KMS-11 (cell line): ENCODE results near the gene MCTP1.

ENCODE experiments used
- H2AFZ ChIP-seq: fragments of 200-600 bp; sonication (generic); 2 replicates; pipeline ENCODE4 v1.6.1; 2016; ENCODE audit warnings: antibody characterized with exemption, mixed run types, low read depth
- H3K27ac ChIP-seq: fragments of 200-600 bp; sonication (generic); 2 replicates; pipeline ENCODE4 v1.6.1; 2016; ENCODE audit warnings: mild to moderate bottlenecking, mixed run types
- H3K27me3 ChIP-seq: fragments of 200-600 bp; sonication (generic); 2 replicates; pipeline ENCODE4 v1.6.1; 2017; ENCODE audit warnings: mild to moderate bottlenecking, low read depth, mixed run types, moderate library complexity; ENCODE audit not compliant: insufficient read depth
- H3K36me3 ChIP-seq: fragments of 200-600 bp; sonication (generic); 2 replicates; pipeline ENCODE4 v1.6.1; 2017; ENCODE audit warnings: mild to moderate bottlenecking, mixed run types; ENCODE audit not compliant: insufficient read depth
- H3K4me1 ChIP-seq: fragments of 200-600 bp; sonication (generic); 2 replicates; pipeline ENCODE4 v1.6.1; 2016; ENCODE audit warnings: mild to moderate bottlenecking, low read depth, mixed run types; ENCODE audit not compliant: poor library complexity, severe bottlenecking
- H3K4me2 ChIP-seq: fragments of 200-600 bp; sonication (generic); 2 replicates; pipeline ENCODE4 v1.7.0; 2016; ENCODE audit warnings: mild to moderate bottlenecking, mixed run types
- H3K4me3 ChIP-seq: fragments of 200-600 bp; sonication (generic); IDR thresholded peaks from 2 replicates; pipeline ENCODE4 v1.6.1; 2017; ENCODE audit warnings: low read depth, low read length, mixed read lengths; ENCODE audit not compliant: insufficient read depth
- H3K79me2 ChIP-seq: fragments of 200-600 bp; sonication (generic); 2 replicates; pipeline ENCODE4 v1.6.1; 2016; ENCODE audit warnings: low read depth, mixed run types; ENCODE audit not compliant: insufficient read depth
- H3K9ac ChIP-seq: fragments of 200-600 bp; sonication (generic); 2 replicates; pipeline ENCODE4 v1.6.1; 2016; ENCODE audit warnings: mild to moderate bottlenecking, mixed run types
- H4K20me1 ChIP-seq: fragments of 200-600 bp; sonication (generic); 2 replicates; pipeline ENCODE4 v1.6.1; 2016; ENCODE audit warnings: mild to moderate bottlenecking, mixed run types; ENCODE audit not compliant: insufficient read depth
- TF ChIP-seq, protein P1 (sequence below): fragments of 200-600 bp; sonication (generic); conservative IDR thresholded peaks from 2 replicates; pipeline ENCODE4 v1.6.1; 2017; ENCODE audit warnings: low read depth, mild to moderate bottlenecking, antibody characterized with exemption, low read length, moderate library complexity, mixed read lengths

Gene MCTP1

DNA sequence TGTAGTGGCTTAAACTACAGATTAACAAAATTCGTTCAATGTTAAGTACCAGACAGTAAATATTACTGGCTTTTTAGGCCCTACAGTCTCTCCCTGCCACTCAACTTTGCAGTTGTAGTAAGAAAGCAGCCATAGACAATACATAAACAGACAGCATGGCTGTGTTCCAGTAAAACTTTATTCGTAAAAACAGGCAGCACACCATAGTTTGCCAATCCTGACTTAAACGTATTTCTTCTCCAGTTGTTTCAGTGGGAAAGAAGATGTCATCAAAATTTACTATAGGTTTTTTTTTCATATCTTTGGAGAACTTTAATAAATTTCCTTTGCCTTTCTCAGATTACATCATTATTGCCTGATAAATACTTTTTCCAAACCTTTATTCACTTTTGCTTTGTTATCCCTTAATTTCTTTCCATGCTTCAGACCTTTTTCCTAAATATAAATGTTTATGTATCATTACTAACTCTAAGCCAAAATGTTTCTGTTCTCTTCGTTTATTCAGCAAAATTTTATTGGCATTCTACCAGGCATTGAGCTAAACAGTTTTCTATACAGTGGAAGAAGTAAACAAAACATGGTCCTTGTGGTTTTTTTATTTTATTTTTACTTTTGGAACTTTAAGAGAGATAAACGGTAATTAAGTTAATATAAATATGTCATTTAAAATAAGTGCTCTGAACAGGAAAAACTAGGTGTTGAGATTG is 601.9 kb downstream of the MCTP1 start:
- Histone ChIP-seq H3K27me3 (no peaks in the 10 kb centered on the region), H2AFZ (no peak overlapping the region), H3K27ac (no peak overlapping the region), H3K4me1 (no peaks in the 10 kb centered on the region), H3K9ac (no peak overlapping the region), H3K36me3 (no peaks in the 10 kb centered on the region), H3K4me2 (no peak overlapping the region), H3K79me2 (no peaks in the 10 kb centered on the region), H3K4me3 (no peak overlapping the region), H4K20me1 (no peaks in the 10 kb centered on the region)
- TF ChIP-seq, protein P1, sequence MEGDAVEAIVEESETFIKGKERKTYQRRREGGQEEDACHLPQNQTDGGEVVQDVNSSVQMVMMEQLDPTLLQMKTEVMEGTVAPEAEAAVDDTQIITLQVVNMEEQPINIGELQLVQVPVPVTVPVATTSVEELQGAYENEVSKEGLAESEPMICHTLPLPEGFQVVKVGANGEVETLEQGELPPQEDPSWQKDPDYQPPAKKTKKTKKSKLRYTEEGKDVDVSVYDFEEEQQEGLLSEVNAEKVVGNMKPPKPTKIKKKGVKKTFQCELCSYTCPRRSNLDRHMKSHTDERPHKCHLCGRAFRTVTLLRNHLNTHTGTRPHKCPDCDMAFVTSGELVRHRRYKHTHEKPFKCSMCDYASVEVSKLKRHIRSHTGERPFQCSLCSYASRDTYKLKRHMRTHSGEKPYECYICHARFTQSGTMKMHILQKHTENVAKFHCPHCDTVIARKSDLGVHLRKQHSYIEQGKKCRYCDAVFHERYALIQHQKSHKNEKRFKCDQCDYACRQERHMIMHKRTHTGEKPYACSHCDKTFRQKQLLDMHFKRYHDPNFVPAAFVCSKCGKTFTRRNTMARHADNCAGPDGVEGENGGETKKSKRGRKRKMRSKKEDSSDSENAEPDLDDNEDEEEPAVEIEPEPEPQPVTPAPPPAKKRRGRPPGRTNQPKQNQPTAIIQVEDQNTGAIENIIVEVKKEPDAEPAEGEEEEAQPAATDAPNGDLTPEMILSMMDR = no peak

DNA sequence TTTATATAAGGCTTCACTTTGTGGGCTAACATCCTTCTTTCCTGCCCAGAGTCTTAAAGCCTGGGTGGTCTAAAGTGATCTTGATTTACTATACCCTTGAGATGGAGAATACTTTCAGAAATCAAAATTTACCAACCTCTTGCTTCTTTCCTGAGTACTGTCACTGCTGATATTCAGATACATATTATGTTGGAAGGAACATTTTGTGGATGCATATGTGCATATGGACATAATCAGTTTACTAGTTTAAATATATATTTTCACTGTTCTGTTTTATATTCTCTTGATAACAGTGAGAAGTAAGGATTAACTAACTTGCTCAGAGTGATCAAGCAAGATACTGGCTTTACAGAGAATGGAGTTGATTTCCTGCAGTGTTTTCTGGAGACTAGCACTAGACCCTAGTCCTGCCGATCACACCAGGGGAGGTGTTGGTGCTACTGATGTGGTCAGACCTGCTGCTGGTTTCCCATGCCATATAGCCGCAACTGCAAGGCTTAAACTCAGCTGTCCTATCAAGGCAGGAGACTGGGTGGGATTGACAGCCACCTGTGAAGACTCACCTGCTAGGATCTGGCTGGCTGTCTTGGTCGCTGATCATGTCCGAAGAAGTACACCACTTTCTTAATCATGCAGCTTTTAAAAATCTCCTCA is 608.8 kb downstream of the MCTP1 start:
- H4K20me1 ChIP-seq = no peaks in the 10 kb centered on the region
- no peak overlapping the region for H3K9ac ChIP-seq
- TF ChIP-seq, protein P1 = no peak
- no peaks in the 10 kb centered on the region for H3K79me2 ChIP-seq
- H3K4me3 ChIP-seq = no peak overlapping the region
- no peaks in the 10 kb centered on the region for H3K27me3 ChIP-seq
- H3K4me2 ChIP-seq = no peak overlapping the region
- H3K4me1 ChIP-seq = no peaks in the 10 kb centered on the region
- H2AFZ ChIP-seq = no peak overlapping the region
- H3K36me3 ChIP-seq = no peaks in the 10 kb centered on the region
- H3K27ac ChIP-seq = no peak overlapping the region

DNA sequence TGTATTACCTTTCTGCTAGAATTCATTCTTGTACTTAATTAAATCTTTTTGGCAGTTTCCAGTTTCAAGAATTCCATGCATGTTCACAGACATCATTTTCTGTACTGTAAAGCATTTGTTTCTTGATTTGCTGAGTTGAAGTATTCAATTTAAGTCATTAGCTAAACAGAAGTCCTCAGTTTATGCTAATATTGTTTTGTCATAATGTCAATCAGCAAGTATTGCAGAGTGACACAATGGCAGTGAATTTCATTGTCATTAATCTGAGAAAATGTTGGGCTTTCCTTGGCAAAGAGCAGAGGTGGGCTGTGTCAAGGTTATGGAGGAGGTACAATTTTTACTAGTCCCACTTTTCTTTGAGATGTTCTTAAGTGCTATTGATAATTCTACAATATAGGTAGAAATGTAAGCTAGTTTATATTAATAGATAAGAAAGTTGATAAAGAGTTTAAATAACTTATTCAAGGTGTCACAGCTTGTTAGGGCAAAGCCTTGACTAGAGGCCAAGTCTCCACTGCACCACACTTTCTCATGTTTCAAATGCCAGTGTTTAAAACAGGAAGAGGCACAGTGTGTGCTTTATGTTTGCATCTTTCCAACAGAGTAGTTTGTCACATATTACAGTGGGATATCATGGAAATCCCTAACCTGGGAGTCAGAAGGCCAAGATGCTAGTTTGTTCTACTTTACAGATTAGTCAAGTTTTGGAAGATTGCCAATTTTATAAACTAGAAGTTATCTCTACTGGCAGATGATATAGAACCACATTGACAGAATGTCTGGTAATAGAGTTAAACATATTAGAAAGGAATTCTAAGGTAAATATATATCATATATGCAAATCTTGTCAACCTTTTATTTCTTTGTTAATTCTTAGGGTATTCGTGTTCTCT is 610.2 kb downstream of the MCTP1 start:
- no peak overlapping the region for H2AFZ ChIP-seq
- H3K4me2 ChIP-seq = no peak overlapping the region
- peaks cover 9% of the 10 kb centered on the region for H3K4me1 ChIP-seq
- TF ChIP-seq, protein P1 = no peak
- no peak overlapping the region for H3K4me3 ChIP-seq
- H3K79me2 ChIP-seq = no peaks in the 10 kb centered on the region
- H3K9ac ChIP-seq = no peak overlapping the region
- no peaks in the 10 kb centered on the region for H3K36me3 ChIP-seq
- H4K20me1 ChIP-seq = no peaks in the 10 kb centered on the region
- H3K27ac ChIP-seq = no peak overlapping the region
- H3K27me3 ChIP-seq = no peaks in the 10 kb centered on the region

GRCh38 chr5:94672746-94673145 is 612.1 kb downstream of the MCTP1 start:
- H4K20me1 ChIP-seq = no peaks in the 10 kb centered on the region
- TF ChIP-seq, protein P1 = no peak
- H3K4me2 ChIP-seq = no peak overlapping the region
- peaks cover 9% of the 10 kb centered on the region for H3K4me1 ChIP-seq
- no peak overlapping the region for H3K27ac ChIP-seq
- no peak overlapping the region for H3K9ac ChIP-seq
- H3K79me2 ChIP-seq = no peaks in the 10 kb centered on the region
- H2AFZ ChIP-seq = no peak overlapping the region
- no peak overlapping the region for H3K4me3 ChIP-seq
- no peaks in the 10 kb centered on the region for H3K36me3 ChIP-seq
- no peaks in the 10 kb centered on the region for H3K27me3 ChIP-seq
